T47D (cell line): Measurements from ENCODE around the gene CSNK1A1L.
"Not testable (repeated sequence)": the region's sequence is repeated elsewhere in the genome, so short reads cannot be mapped to it uniquely, and the experiment has no call there.

ENCODE experiments used
- DNase-seq, 2 experiments: peaks; one replicate each; pipeline versions ENCODE4 v3.0.0 to v3.0.0-alpha.2; 2011 to 2012; ENCODE audit warnings: low read depth in 1 of 2, low spot score in 1 of 2
- JUND ChIP-seq: IDR thresholded peaks from 2 replicates; pipeline ENCODE4 v1.6.1; 2012; ENCODE audit warnings: low read depth
- in situ Hi-C: cut with HindIII; loops from 2 replicates; pipeline ENCODE4 v1.10.0; 2016; ENCODE audit warnings: low sequenced_read_pairs, low pct_unique_long_range_greater_than_20kb

The CSNK1A1L gene

DNA sequence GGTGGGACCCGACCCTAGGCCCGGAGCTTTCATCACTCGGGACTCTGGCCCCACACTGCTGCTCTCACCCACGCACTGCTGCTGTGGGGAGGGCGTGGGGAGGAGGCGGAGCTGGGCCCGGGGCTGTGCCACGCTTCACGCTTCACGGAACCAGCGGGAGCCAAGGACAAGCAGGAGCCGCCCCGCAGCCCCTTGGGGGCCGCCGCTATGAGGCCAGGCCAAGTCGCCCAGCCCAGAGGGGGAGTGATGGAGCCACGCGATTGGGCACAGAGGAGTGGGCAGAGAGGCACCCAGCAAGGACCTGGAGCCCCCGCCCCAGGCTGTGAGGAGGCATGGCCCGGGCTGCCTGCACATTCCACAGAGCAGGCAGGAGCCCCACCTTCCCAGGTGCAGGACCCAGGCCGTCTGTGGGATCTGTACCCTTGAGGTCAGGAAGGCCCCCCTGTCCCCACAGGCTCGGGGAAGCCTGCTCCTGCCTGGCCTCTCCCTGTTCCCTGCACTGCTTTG lies 35.8 kb downstream of the CSNK1A1L start:
- no peak for TF ChIP-seq JUND
- in situ Hi-C loops: no loop called here
- DNase-seq: no peak

DNA sequence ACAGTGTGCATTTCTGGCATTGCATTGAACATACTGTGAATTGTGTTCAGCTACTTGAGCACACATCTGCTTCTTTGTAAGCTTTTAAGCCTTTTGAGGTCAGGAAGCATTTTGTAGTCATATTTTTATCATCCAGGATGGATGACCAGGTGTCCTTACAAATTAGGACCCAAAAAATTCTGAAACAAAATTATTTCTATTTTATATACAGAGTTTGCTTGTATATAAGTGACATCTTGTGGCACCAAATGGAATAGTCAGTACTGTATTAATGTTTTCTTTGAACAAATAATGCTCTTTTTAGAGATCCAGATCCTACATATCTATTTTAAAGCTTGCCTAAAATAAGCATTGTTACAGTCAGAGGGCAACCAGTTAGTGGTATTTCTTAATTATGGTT lies 36.5 kb downstream of the CSNK1A1L start:
- no peak for TF ChIP-seq JUND
- in situ Hi-C loops: no loop called here
- DNase-seq: peak in 1 of 2 experiments; percentile 29

DNA sequence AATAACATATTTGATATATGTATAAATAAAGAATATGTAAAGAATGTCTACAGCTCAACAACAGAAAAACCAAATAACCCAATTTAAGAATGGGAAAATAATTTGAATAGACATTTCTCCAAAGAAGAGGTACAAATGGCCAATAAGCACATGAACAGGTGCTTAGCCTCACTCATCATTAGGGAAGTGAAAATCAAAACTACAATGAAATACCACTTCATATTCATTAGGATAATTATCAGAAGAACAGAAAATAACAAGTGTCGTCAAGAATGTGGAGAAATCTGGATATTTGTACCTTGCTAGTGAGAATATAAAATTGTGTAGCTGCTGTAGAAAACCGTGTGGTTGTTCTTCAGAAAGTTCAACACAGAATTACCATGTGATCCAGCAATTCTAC lies 37.6 kb downstream of the CSNK1A1L start:
- no peak for TF ChIP-seq JUND
- in situ Hi-C loops: no loop called here
- no peak for DNase-seq

DNA sequence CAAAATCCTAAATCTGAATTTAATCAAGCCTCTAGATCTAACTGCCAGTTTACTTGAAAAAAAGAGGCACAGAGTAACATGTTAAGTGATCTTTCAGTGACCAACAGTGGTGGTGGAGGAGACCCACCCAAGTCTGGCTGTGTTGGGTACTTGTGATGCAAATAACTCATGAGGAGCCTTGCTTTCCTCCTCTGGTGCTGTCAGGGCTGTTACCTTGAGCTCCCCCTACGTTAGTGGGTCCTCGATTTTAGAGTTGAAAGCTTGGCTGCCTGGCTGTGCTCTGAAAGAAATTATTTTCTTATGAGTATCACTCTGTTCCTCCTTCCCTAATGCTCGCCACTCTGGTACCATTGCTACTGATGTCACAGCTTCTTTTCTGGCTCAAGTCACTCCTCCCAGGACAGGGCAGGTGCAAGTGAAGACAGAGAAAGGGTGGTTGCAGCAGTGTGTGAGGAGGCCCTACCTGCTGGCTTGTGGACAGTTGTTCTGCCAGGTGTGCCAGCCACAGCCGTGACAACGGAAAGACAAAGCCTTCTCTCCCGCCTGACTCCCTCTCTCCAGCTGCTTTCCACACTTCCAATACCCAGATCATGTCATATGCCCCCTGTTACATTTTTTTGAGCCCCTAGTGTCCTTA lies 39.5 kb downstream of the CSNK1A1L start:
- in situ Hi-C loops: no loop called here
- DNase-seq: no peak
- TF ChIP-seq JUND: no peak

DNA sequence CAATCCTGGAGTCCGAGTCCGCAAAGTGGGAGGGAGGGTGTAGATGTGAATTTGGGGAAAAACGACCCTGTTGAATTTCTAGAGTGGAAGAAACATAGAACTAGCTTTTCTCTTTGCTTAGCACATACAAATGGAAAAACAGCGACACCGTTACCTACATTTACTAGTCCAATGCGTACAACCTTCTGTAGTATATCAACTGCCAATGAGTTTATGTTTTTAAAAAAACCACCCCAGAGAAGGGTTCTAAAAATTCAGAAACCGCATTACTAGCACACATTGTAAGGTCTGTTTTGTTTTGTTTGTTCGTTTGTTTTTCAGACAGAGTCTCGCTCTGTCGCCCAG lies 45.6 kb downstream of the CSNK1A1L start:
- TF ChIP-seq JUND: no peak
- no peak for DNase-seq
- in situ Hi-C loops: no loop called here

DNA sequence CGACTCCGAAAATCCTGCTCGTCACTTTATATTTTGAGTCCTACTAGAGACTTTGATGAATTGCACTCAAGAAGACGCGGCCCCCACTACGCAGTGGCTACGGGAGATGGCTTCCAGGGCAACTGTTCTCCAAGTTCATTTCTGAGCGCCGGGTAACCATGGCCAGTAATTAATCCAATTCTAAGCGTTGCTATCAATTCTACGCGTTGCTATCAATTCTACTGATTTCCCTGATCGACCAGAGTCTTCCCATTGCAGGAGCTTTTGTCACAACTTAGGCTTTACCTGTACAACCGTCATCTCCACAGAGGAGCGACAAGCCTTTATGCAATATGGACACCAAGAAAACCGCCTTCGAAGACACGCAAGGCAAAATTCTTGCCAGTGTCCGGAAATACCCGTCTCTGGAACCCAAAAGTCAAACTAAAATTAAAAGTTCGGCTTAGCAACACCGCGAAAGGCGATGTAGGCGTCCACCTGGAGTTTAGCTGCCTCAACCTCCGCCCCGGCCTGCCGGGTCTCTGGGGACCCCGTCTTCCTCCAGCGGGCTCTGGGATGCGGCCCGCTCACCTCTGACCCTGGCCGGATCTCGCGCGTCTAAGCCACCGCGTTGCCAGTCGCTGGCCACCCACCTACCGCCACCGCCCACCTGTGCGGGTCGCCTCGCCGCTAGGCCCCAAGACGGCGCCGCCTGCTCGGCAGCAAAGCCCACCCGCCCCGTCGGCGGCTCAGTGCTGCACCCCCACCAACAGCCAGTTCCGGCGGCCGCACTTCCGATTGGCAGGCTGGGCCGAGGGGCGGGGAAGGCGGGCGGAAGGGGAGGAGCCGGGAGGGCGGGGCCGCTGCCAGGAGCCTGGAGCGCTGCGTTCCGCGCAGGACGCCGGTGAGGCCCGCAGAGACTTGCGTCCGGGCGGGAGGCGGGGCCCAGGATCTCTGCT lies 46.3 kb downstream of the CSNK1A1L start, which contains the start of gene SUPT20H:
TSS of gene SUPT20H (minus strand) at position 779 of the 938 bp plus-strand sequence. CDS start 8,198 bp downstream, outside the sequence.
- in situ Hi-C loops: no loop called here
- peak; percentile 51 to 90 for DNase-seq
- TF ChIP-seq JUND: no peak

DNA sequence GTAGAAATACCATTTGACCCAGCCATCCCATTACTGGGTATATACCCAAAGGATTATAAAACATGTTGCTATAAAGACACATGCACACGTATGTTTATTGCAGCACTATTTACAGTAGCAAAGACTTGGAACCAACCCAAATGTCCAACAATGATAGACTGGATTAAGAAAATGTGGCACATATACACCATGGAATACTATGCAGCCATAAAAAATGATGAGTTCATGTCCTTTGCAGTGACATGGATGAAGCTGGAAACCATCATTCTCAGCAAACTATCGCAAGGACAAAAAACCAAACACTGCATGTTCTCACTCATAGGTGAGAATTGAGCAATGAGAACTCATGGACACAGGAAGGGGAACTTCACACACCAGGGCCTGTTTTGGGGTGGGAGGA lies 49.2 kb downstream of the CSNK1A1L start:
- in situ Hi-C loops, DNase-seq: not testable (repeated sequence)
